ENCODE data around the gene SDK1. TPM values are rescaled to one million over a fixed set of nuclear protein-coding genes. Genes with fewer than 3 reads are reported as not detected.

SDK1 gene
- total RNA-seq, 6 experiments from 2014 or later: not detected

DNA sequence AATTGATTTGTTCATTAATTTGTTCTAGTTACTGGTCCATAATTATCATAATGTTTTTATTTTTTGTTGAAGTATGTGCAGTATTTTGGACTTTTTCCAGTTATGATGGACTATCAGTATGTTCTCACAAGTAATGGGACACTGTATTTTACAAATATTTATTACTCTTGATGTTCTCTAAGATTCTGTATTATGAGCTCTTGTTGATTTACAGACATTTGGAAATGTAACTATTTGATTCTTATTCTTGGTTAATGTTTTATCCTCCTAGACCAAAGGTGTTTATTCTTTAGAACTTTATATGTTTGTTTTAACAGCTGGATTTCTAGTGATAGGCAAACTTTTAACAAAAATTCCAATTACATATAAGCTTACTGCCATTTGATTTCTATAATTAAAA is 200.6 kb downstream of the SDK1 start:
- Mint-ChIP-seq H3K36me3 (ENCODE audit: low read depth) (peaks cover 5% of the 10 kb centered on the region; the same call in 1 of the 2 replicates), H3K9me3 (peaks cover 55% of the 10 kb centered on the region), H3K4me1 (ENCODE audit: low read depth) (no peaks in the 10 kb centered on the region), H3K27me3 (ENCODE audit: insufficient read depth) (no peaks in the 10 kb centered on the region; the same call in 1 of the 2 replicates), H3K4me3 (no peak overlapping the region), H3K27ac (no peak overlapping the region)
- TF ChIP-seq CTCF (IDR thresholded peaks at IDR 0.05): no peak
- no peak for DNase-seq

DNA sequence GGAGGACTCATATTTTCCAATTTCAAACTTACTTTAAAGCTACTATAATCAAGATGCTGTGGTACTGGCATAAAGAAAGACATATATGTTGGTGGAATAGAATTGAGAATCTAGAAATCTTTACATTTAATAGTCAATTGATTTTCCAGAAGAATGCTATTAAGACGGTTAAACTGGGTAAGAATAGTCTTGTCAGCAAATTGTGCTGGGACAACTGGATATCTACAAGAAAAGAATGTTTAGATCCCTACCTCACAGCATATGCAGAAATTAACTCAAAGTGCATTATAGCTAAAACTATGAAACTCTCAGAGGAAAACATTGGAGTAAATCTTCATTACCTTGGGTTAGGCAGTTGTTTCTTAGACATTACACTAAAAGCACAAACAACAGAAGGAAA is 203.3 kb downstream of the SDK1 start:
- Mint-ChIP-seq H3K4me1 (ENCODE audit: low read depth) (no peaks in the 10 kb centered on the region), H3K9me3 (peaks cover 66% of the 10 kb centered on the region), H3K27me3 (ENCODE audit: insufficient read depth) (no peaks in the 10 kb centered on the region; the same call in 1 of the 2 replicates), H3K27ac (no peak overlapping the region), H3K4me3 (no peak overlapping the region), H3K36me3 (ENCODE audit: low read depth) (no peaks in the 10 kb centered on the region)
- no peak for DNase-seq
- no peak for TF ChIP-seq CTCF (IDR thresholded peaks at IDR 0.05)

DNA sequence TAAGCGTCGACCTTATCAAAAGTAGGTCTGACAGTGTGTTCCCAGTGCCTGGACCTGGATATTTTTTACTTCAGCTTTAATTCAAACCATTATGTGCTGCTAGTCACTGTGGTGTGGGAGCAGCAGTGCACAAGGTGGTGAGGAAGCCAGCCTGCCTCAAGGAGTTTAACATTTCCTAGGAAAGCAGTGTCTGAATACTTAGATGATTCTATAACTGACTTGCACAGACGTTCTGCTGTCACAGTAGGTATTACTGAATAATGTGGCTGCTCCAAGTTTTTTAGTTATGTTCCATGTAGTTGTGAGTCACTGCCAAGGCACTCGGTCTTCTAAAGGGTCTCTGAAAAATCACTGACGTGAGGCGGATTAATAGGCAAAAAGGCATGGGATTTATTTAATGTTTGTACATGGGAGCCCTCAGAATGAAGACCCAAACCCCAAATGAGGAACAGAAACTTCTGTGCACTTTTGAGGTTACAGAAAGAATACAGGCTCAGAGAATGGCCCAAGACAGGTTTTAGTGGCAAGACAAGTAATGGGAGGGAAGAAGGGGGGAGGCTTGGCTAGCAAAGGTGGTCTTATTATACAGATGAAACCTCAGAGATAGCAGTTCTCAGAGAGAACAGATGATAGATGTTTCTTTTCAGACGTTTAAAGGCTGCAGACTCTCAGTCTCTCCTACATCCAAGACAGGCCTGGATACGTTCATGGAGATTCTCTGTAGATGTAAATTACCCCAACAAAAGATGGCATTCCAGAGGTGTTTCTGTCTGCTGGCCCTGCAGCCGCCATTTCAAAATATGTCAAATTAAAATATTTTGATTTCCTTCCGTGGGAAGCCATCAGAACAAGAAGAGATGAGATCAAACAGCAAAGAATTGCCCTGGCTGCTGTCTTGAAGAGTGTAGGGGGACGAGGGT is 209.3 kb downstream of the SDK1 start:
- TF ChIP-seq CTCF (IDR thresholded peaks at IDR 0.05): no peak
- no peaks in the 10 kb centered on the region for H3K27me3 Mint-ChIP-seq (ENCODE audit: insufficient read depth)
- no peak overlapping the region for H3K27ac Mint-ChIP-seq
- 0 out of 2 replicates have a peak, but pooled peaks cover 6% of the 10 kb centered on the region for H3K36me3 Mint-ChIP-seq (ENCODE audit: low read depth)
- no peak for DNase-seq
- no peaks in the 10 kb centered on the region for H3K4me1 Mint-ChIP-seq (ENCODE audit: low read depth)
- no peak overlapping the region for H3K4me3 Mint-ChIP-seq
- peaks cover 72% of the 10 kb centered on the region for H3K9me3 Mint-ChIP-seq

GRCh38 chr7:3517344-3517743 is 216.3 kb downstream of the SDK1 start:
- H3K27ac Mint-ChIP-seq: no peak overlapping the region
- H3K27me3 Mint-ChIP-seq (ENCODE audit: insufficient read depth): no peaks in the 10 kb centered on the region
- H3K4me3 Mint-ChIP-seq: no peak overlapping the region
- no peaks in the 10 kb centered on the region for H3K36me3 Mint-ChIP-seq (ENCODE audit: low read depth)
- DNase-seq: no peak
- TF ChIP-seq CTCF (IDR thresholded peaks at IDR 0.05): no peak
- H3K9me3 Mint-ChIP-seq: peaks cover 45% of the 10 kb centered on the region
- no peaks in the 10 kb centered on the region for H3K4me1 Mint-ChIP-seq (ENCODE audit: low read depth)

DNA sequence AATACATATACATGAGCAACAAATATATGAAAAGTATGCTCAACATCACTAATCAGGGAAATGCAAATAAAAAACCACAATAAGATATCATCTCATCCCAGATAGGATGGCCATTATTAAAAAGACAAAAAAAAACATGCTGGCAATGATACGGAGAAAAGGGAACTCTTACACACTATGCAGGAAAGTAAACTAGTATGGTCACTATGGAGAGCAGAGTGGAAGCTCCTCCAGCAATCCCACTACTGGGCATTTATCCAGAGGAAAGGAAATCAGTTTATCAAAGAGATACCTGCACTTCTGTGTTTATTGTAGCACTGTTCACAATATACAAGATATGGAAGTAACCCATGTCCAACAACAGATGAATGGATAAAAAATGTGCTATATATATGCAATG is 217.5 kb downstream of the SDK1 start:
- Mint-ChIP-seq H3K27ac (no peak overlapping the region), H3K9me3 (peaks cover 41% of the 10 kb centered on the region), H3K4me1 (ENCODE audit: low read depth) (no peaks in the 10 kb centered on the region), H3K4me3 (no peak overlapping the region), H3K27me3 (ENCODE audit: insufficient read depth) (no peaks in the 10 kb centered on the region), H3K36me3 (ENCODE audit: low read depth) (no peaks in the 10 kb centered on the region)
- TF ChIP-seq CTCF (IDR thresholded peaks at IDR 0.05): no peak
- DNase-seq: no peak
